H9 (cell line): Measurements from ENCODE around the gene SPN. TPM values are rescaled to one million over a fixed set of nuclear protein-coding genes. Genes with fewer than 3 reads are reported as not detected.

Experiments used
- DNase-seq: peaks from one replicate; pipeline ENCODE4 v3.0.0-alpha.2; 2017
- H2AFZ ChIP-seq: one replicate; pipeline ENCODE4 v1.6.1; 2013; ENCODE audit warnings: mild to moderate bottlenecking, low read length, control low read depth, moderate library complexity
- H2AK5ac ChIP-seq: 2 replicates; pipeline ENCODE4 v1.6.1; 2013; ENCODE audit warnings: low read length, control low read depth, mixed read lengths; ENCODE audit not compliant: insufficient read length
- H2BK120ac ChIP-seq: one replicate; pipeline ENCODE4 v1.6.1; 2013; ENCODE audit warnings: low read depth, mild to moderate bottlenecking, low read length, control low read depth, inconsistent platforms; ENCODE audit not compliant: poor library complexity, severe bottlenecking
- H2BK12ac ChIP-seq: 2 replicates; pipeline ENCODE4 v1.6.1; 2013; ENCODE audit warnings: low read length, control low read depth, mixed read lengths, low read depth; ENCODE audit not compliant: insufficient read length
- H2BK15ac ChIP-seq: 2 replicates; pipeline ENCODE4 v1.6.1; 2013; ENCODE audit warnings: low read depth, low read length, control low read depth
- H2BK20ac ChIP-seq: one replicate; pipeline ENCODE4 v1.6.1; 2013; ENCODE audit warnings: low read depth, mild to moderate bottlenecking, low read length, control low read depth, inconsistent platforms; ENCODE audit not compliant: poor library complexity, severe bottlenecking
- H2BK5ac ChIP-seq: 2 replicates; pipeline ENCODE4 v1.6.1; 2013; ENCODE audit warnings: low read length, control low read depth, mixed read lengths; ENCODE audit not compliant: insufficient read length
- H3K14ac ChIP-seq: 2 replicates; pipeline ENCODE4 v1.6.1; 2013; ENCODE audit warnings: low read length, control low read depth; ENCODE audit not compliant: insufficient read depth
- H3K18ac ChIP-seq: 2 replicates; pipeline ENCODE4 v1.6.1; 2013; ENCODE audit warnings: low read depth, mild to moderate bottlenecking, mixed read lengths, low read length, control low read depth; ENCODE audit not compliant: insufficient read length
- H3K23ac ChIP-seq: 2 replicates; pipeline ENCODE4 v1.6.1; 2013; ENCODE audit warnings: low read length, control low read depth, mixed read lengths, low read depth; ENCODE audit not compliant: insufficient read length
- H3K23me2 ChIP-seq: 2 replicates; pipeline ENCODE4 v1.6.1; 2013; ENCODE audit warnings: low read depth, mild to moderate bottlenecking, mixed read lengths, low read length, control low read depth; ENCODE audit not compliant: insufficient read length, poor library complexity, severe bottlenecking
- H3K27ac ChIP-seq: 2 replicates; pipeline ENCODE4 v1.5.1; 2013; ENCODE audit warnings: low read length, control low read depth, mixed read lengths, low read depth; ENCODE audit not compliant: insufficient read length
- H3K27me3 ChIP-seq: 2 replicates; pipeline ENCODE4 v1.6.1; 2013; ENCODE audit warnings: low read length, control low read depth, inconsistent platforms; ENCODE audit not compliant: insufficient read depth
- H3K4ac ChIP-seq: 2 replicates; pipeline ENCODE4 v1.6.1; 2013; ENCODE audit warnings: low read depth, mild to moderate bottlenecking, control low read depth, inconsistent platforms, low read length, moderate library complexity
- H3K4me1 ChIP-seq: 2 replicates; pipeline ENCODE4 v1.6.1; 2013; ENCODE audit warnings: low read length, control low read depth, inconsistent platforms; ENCODE audit not compliant: insufficient read depth
- H3K4me2 ChIP-seq: 2 replicates; pipeline ENCODE4 v1.6.1; 2013; ENCODE audit warnings: low read length, control low read depth, mixed read lengths; ENCODE audit not compliant: insufficient read length, insufficient read depth
- H3K56ac ChIP-seq: 2 replicates; pipeline ENCODE4 v1.6.1; 2013; ENCODE audit warnings: low read depth, mild to moderate bottlenecking, mixed read lengths, low read length, control low read depth; ENCODE audit not compliant: insufficient read length
- H3K79me1 ChIP-seq: 2 replicates; pipeline ENCODE4 v1.6.1; 2013; ENCODE audit warnings: low read depth, mild to moderate bottlenecking, moderate library complexity, low read length, control low read depth, inconsistent platforms; ENCODE audit not compliant: insufficient read depth, poor library complexity, severe bottlenecking
- H3K79me2 ChIP-seq: 2 replicates; pipeline ENCODE4 v1.6.1; 2013; ENCODE audit warnings: low read length, control low read depth, inconsistent platforms; ENCODE audit not compliant: insufficient read depth
- H3K9ac ChIP-seq: 2 replicates; pipeline ENCODE4 v1.6.1; 2013; ENCODE audit warnings: low read length, control low read depth, mixed read lengths; ENCODE audit not compliant: insufficient read length; ENCODE audit errors: extremely low read depth
- H3K9me3 ChIP-seq: one replicate; pipeline ENCODE4 v1.6.1; 2013; ENCODE audit warnings: low read depth, low read length, inconsistent platforms; ENCODE audit not compliant: control insufficient read depth
- H3T11ph ChIP-seq: one replicate; pipeline ENCODE4 v1.6.1; 2013; ENCODE audit warnings: mild to moderate bottlenecking, low read length, control low read depth, inconsistent platforms
- H4K20me1 ChIP-seq: one replicate; pipeline ENCODE4 v1.6.1; 2013; ENCODE audit not compliant: control insufficient read depth, insufficient read length, insufficient read depth
- H4K5ac ChIP-seq: 2 replicates; pipeline ENCODE4 v1.6.1; 2013; ENCODE audit warnings: low read depth, mild to moderate bottlenecking, mixed read lengths, low read length, control low read depth; ENCODE audit not compliant: insufficient read length
- H4K8ac ChIP-seq: replicated peaks from 2 replicates; pipeline ENCODE4 v1.6.1; 2013; ENCODE audit warnings: low read length, control low read depth, mixed read lengths, low read depth; ENCODE audit not compliant: insufficient read length
- H4K91ac ChIP-seq: 2 replicates; pipeline ENCODE4 v1.6.1; 2013; ENCODE audit warnings: low read depth, mild to moderate bottlenecking, moderate library complexity, mixed read lengths, low read length, control low read depth; ENCODE audit not compliant: insufficient read length
- H3K27ac Mint-ChIP-seq, 3 experiments: 2 replicates in 2 of 3; 3 replicates in 1 of 3; pipeline ENCODE4 v1.8.0; 2020 to 2021; ENCODE audit warnings: mixed read lengths in 3 of 3, mild to moderate bottlenecking in 1 of 3, moderate library complexity in 1 of 3
- H3K27me3 Mint-ChIP-seq: 2 replicates; pipeline ENCODE4 v1.8.0; 2021; ENCODE audit warnings: low read depth, mild to moderate bottlenecking, moderate library complexity, mixed read lengths
- H3K36me3 Mint-ChIP-seq, 3 experiments: 2 replicates in 2 of 3; 3 replicates in 1 of 3; pipeline ENCODE4 v1.8.0; 2020 to 2021; ENCODE audit warnings: low read depth in 3 of 3, mixed read lengths in 3 of 3; ENCODE audit not compliant: insufficient read depth in 1 of 3
- H3K4me1 Mint-ChIP-seq, 2 experiments: 2 replicates each; pipeline ENCODE4 v1.8.0; 2020; ENCODE audit warnings: mixed read lengths in 2 of 2
- H3K4me3 Mint-ChIP-seq, 2 experiments: 2 replicates in 1 of 2; 3 replicates in 1 of 2; pipeline ENCODE4 v1.8.0; 2020 to 2021; ENCODE audit warnings: mild to moderate bottlenecking in 2 of 2, mixed read lengths in 2 of 2, moderate library complexity in 1 of 2
- H3K9me3 Mint-ChIP-seq, 2 experiments: 2 replicates in 1 of 2; 3 replicates in 1 of 2; pipeline ENCODE4 v1.8.0; 2020; ENCODE audit warnings: mild to moderate bottlenecking in 2 of 2, mixed read lengths in 2 of 2, moderate library complexity in 1 of 2
- WGBS: extraction: QIAGEN DNeasy Blood & Tissue Kit; methylation state at CpG from one replicate; pipeline ENCODE4 v1.1.7; 2013; ENCODE audit warnings: missing lambda C conversion rate, low lambda C conversion rate, mixed read lengths; ENCODE audit not compliant: insufficient read length; ENCODE audit errors: extremely low coverage; 5-methylcytosine and 5-hydroxymethylcytosine counted together
- total RNA-seq: library from RNA; stranded (reverse); gene quantifications from 2 replicates; pipeline ENCODE4 v1.2.1, GENCODE V29; 2021
- TF ChIP-seq, protein P1 (sequence below): fragments of 200-600 bp; sonication (generic); conservative IDR thresholded peaks from 3 replicates; pipeline ENCODE4 v1.8.0; 2021; ENCODE audit warnings: antibody characterized with exemption, mild to moderate bottlenecking

The SPN gene
- total RNA-seq, 1 experiment from 2014 or later: 0.77 TPM

DNA sequence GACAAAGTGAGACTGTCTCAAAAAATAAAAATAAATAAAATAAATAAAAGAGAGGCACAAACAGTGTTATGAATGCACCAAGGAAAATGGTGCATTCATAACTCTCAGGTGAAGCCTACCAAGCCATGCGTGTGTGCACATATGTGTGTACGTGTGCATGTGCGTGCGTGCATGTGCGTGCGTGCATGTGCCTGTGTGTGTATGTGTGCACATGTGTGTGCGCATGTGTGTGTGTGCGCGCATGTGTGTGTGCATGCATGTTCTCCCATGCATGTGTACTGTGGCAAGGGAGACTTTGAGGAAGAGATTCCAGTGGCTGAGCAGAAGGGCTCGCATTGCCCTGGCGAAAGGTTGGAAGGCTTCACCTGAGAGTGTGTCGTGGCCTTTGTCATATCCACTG, 4.7 kb downstream of the SPN start:
- DNase-seq: no peak
- Histone ChIP-seq H3K56ac (no peak overlapping the region), H3K14ac (no peak overlapping the region; the same call in 1 of the 2 replicates), H3K9me3 (no peaks in the 10 kb centered on the region), H3K4me1 (peaks cover 4% of the 10 kb centered on the region; the same call in 1 of the 2 replicates), H2BK5ac (no peak overlapping the region), H4K8ac (no peak overlapping the region), H3K79me2 (no peaks in the 10 kb centered on the region; the same call in 1 of the 2 replicates), H2BK12ac (no peak overlapping the region), H3K27me3 (no peaks in the 10 kb centered on the region; the same call in 1 of the 2 replicates), H2AK5ac (no peak overlapping the region), H3K18ac (no peak overlapping the region), H3K4ac (no peak overlapping the region), H3K23ac (no peak overlapping the region), H2BK20ac (no peak overlapping the region), H2BK120ac (no peak overlapping the region), H3K27ac (no peak overlapping the region), H2BK15ac (no peak overlapping the region), H3T11ph (no peak overlapping the region), H3K23me2 (peaks cover 8% of the 10 kb centered on the region), H4K91ac (no peak overlapping the region), H4K5ac (no peak overlapping the region), H4K20me1 (no peaks in the 10 kb centered on the region), H3K9ac (no peak overlapping the region), H3K79me1 (no peaks in the 10 kb centered on the region), H2AFZ (no peak overlapping the region), H3K4me2 (no peak overlapping the region)
- Mint-ChIP-seq H3K9me3 (no peaks in the 10 kb centered on the region; a peak in 1 of 5 replicates), H3K36me3 (no peaks in the 10 kb centered on the region; a peak in 1 of 7 replicates), H3K27ac (no peak overlapping the region; a peak in 1 of 7 replicates), H3K4me1 (peaks cover 32 to 38% of the 10 kb centered on the region in 2 experiments), H3K4me3 (no peak overlapping the region), H3K27me3 (peaks cover 9% of the 10 kb centered on the region; the same call in 1 of the 2 replicates)
- WGBS: no CpG with 5 or more reads among the region's 12 CpGs
- TF ChIP-seq, protein P1, sequence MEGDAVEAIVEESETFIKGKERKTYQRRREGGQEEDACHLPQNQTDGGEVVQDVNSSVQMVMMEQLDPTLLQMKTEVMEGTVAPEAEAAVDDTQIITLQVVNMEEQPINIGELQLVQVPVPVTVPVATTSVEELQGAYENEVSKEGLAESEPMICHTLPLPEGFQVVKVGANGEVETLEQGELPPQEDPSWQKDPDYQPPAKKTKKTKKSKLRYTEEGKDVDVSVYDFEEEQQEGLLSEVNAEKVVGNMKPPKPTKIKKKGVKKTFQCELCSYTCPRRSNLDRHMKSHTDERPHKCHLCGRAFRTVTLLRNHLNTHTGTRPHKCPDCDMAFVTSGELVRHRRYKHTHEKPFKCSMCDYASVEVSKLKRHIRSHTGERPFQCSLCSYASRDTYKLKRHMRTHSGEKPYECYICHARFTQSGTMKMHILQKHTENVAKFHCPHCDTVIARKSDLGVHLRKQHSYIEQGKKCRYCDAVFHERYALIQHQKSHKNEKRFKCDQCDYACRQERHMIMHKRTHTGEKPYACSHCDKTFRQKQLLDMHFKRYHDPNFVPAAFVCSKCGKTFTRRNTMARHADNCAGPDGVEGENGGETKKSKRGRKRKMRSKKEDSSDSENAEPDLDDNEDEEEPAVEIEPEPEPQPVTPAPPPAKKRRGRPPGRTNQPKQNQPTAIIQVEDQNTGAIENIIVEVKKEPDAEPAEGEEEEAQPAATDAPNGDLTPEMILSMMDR: no peak
